HG03354 (cell line): ENCODE measurements around the gene CAMTA1.

Experiments used
- ATAC-seq: cut with Tn5 transposase; IDR thresholded peaks from one replicate; pipeline ENCODE4 v1.9.1; 2021; ENCODE audit warnings: mild to moderate bottlenecking; ENCODE audit not compliant: unreplicated experiment, poor library complexity, severe bottlenecking

CAMTA1 gene

DNA sequence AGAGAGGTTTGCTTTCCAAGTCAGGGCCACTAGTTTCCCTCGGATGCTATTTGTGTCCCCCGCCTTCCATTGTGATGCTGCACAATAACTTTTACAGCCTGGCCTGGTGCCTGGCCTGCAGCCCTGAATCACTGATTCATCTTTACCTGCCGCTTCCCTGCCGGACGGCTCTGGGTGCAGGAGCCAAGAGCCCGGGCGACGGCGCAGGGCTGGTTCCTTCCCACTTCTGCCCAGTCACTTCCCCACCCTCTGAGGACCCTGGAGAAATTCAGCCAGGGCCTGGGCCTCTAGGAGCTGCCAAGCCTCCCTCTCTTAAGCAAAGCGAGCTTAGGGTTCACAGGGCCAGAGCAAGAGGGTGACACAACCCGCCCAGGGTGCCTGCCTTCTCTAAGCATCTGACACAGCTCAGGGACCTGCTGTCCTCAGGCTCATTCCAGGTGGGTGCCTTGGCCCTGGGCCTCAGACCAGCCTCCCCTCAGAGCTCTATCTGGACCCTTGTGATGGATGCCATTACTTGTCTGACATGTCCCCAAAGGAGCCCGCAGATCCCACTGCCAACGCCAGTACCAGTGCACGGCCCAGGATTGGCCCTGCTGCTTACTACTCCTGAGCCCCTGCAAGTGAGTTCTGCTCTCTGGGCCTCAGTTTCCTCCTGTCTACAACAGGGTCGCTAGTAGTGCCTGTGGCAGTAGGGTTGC is 604.8 kb downstream of the CAMTA1 start:
- no peak for ATAC-seq

DNA sequence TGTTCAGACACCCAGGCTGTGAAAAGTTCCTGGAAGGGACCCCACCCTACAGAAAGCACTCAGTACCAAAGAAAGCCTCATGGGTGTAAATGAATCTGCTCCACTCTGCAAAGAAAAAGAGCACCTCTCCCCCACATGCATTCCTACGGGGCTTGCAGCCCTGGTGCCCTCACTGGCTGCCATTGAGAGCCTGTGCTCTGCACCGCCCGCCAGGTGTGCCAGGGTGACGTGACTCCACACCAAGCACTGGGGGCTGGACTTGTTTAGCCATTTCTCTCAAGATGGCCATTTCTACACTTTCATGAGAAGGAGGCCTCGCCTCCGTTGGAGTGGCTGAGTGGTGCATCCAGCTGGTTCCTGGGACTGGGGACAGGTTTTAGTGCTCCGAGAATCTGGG is 605.3 kb downstream of the CAMTA1 start:
- no peak for ATAC-seq

DNA sequence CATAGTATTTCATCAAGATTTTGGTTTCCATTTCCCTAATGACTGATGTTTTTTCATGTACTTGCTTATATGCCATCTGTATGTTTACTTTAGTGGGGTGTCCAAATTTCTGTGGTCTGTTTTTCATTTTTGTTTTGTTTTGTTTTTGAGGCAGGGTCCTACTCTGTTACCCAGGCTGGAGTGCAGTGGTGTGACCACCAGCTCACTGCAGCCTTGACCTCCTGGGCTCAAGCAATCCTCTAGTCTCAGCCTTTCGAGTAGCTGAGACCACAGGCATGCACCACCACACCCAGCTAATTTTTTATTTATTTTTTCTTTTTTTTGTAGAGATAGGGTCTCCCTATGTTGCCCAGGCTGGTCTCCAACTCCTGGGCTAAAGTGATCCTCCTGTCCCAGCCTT is 607.9 kb downstream of the CAMTA1 start:
- ATAC-seq: no peak

DNA sequence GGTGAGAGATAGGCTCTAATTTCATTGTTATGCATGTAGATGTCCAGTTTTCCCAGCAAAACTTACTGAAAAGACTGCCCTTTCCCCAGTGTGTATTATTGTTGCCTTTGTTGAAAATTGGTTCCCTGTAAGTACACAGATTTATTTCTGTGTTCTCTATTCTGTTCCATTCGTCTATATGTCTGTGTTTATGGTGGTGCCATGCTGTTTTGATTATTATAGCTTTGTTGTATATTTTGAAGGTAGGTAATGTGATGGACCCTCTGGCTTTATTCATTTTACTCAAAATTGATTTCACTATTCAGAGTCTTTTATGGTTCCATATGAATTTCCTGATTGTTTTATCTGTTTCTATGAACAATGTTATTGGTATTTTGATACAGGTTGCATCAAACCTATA is 610.0 kb downstream of the CAMTA1 start:
- ATAC-seq: no peak

DNA sequence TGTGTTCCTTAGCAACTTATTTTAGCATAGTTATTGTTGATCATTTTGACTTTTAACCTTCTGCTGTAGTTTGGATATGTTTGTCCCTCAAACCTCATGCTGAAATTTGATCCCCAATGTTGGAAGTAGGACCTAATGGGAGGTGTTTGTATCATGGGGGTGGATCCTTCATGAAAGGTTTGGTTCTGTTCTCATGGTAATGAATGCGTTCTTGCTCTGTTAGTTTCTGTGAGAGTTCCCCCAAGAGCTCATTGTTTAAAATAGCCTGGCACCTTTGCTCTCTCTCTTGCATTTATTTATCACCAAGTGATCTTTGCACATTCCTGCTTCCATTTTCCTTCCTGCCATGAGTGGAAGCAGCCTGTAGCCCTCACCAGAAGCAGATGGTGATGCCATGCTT is 613.7 kb downstream of the CAMTA1 start:
- no peak for ATAC-seq

- no peak for ATAC-seq
These were observed 614.4 kb downstream of the CAMTA1 start for GRCh38 chr1:7399514-7400125.

DNA sequence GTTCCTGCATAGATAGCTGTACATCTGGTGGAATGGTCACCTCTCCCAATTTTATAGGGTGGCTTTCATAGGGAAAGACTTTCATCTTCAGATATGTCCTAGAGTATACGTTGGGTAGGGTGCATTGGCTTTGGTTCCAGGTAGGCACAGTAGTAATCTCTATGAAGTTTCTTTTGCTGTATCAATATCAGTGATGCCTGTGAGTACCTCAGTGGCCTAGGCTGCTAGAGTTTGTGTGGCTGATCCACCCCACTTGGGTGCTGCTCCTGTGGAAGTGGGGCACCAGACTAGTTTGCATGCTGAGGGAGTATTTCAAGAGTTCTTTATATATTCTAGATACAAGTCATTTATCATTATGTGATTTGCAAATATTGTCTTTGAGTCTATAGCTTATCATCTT is 615.3 kb downstream of the CAMTA1 start:
- ATAC-seq: no peak

GRCh38 chr1:7401814-7402547 is 616.7 kb downstream of the CAMTA1 start:
- ATAC-seq: no peak

DNA sequence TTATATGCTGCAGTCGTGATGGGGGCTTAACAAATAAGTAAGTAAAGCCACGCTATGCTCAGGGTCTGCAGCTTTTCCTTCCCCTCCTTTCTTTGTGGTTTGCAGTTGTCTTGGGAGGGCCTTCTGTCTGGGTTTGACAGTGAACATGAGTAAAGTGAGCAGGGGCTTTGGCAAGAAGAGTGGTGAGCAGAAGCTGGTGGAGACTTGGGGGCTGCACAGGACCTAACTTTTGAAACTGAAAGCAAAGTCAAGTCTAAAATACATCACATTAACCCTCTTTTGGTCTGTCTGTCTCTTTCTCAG is 617.2 kb downstream of the CAMTA1 start:
- ATAC-seq: no peak

DNA sequence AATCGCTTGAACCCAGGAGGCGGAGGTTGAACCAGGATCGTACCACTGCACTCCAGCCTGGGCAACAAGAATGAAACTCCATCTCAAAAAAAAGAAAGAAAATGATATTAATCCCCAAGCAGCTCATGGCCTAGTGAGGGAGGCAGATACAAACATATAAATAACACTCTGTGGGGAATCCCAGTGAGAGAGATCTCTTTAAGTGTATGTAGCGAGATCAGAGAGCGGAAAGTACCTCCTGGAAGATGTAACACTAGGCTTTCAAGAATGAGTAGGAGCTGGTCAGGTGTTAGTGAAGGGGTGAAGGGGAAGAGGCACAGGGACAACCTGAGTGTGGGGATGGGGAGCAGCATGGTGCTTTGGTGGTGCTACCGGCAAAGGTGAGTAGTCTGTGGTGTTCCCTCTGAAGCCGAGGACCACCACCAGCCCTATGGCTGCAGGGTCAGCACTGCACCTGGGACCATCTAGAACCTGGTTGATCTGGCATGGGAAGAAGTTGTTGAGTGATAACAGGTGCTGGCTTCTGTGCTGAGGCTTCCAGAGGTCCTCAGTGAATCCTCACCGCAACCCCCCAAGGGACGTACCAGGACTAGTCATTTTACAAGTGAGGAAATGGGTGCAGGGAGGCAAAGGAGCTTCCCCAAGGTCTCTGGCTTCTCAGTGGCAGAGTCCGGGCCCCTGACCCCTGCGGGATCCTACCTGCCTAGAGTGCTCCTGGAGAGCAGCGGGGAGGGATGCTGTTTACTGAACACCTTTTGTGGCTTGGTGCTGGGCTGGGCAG is 618.2 kb downstream of the CAMTA1 start:
- no peak for ATAC-seq

- ATAC-seq: no peak
These were observed 618.9 kb downstream of the CAMTA1 start for GRCh38 chr1:7404046-7404742.

DNA sequence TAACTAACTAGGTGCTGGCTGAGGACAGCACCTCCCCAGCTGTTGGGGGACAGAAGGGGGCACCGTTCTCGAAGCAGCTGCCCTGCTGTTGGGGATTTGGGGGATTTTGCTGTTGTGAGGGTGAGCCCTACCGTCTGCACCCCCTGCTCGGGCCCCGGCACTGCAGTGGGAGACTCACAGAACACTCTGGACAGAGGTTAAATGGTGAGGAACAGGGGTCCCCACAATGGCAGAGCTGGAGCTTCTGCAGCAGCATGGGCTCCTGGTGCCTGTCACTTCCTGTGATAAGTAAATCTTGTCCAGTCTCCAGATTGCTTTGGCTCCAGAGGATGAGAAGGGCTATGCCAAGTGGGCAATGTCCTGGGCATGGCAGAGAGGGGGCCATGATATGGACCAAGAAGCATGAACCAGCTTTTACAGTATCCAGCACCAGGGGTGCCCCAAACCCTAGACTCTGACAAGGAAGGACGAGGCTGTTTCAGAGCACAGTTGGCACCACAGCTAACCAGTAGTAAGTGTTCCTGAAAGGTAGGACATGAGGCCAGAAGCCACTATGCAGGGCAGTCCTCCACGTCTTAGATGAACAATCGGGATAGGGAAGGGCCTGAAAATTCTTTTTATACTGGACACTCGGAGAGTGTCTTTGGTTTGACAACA is 620.7 kb downstream of the CAMTA1 start:
- no peak for ATAC-seq

GRCh38 chr1:7406641-7407543 is 621.6 kb downstream of the CAMTA1 start:
- ATAC-seq: no peak

- ATAC-seq: no peak
These were observed 622.3 kb downstream of the CAMTA1 start for GRCh38 chr1:7407544-7407895.

GRCh38 chr1:7407980-7408770 is 622.9 kb downstream of the CAMTA1 start:
- no peak for ATAC-seq

DNA sequence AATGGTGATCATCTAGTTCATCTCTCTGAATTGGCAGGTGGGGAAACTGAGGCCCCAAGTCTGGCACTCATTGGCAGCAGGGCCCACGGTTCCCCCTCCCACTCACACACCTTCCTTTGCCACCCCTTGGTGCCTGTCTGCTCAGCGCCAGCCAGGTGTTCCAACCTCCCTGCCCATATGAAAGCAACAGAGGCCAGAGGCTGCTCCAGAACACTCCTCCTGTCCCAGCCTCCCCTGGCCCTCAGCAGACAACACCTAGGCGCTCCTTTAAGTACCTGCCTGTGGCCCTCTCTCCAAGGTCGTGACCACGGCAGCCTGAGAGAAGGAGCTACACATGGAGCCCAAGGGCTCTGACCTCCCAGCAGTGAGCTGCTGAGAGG is 623.5 kb downstream of the CAMTA1 start:
- no peak for ATAC-seq

DNA sequence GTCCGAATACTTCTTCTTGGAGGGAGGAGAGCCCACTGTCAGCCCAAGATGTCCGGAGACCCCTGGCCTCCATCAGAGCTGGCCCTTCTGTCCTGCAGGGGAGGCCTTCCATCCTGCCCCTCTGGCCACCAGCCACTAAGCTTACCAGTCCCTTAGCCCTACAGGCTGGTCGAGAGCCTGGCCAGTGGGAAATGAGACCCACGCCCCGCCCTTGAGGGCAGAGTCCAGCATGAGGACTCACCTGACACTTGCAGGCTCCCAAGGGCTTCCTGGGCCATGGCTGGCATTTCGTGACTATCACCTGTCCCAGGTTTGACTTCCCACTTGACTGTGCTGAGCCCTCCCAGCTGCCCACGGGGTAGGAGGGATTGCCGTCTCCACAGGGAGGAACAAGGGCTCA is 624.0 kb downstream of the CAMTA1 start:
- no peak for ATAC-seq

DNA sequence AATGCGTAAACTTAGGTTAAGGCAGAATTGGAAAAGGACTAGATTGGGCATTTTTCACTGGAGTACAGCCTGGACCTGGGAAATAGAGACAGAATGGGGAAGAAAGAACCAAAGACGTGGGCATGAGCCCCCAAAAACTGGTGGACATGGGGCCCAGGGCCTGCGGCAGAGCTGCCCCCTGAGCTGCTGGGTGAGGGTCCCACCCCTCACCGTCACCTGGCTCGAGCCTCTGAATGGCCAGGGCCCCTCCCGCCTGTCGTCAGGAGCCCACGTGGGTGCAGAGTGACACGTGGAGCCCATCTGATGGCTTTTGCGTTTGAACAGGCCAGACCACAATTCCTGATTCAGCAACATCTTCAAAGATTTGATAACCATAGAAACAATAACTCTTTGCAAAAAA is 624.9 kb downstream of the CAMTA1 start:
- no peak for ATAC-seq
